Mucosa of stomach (tissue), 1 donor: Measurements from ENCODE around the gene LMBRD1.

Experiments
- H3K27me3 ChIP-seq: one replicate; pipeline ENCODE4 v1.7.0; 2013; ENCODE audit warnings: mild to moderate bottlenecking, low read length; ENCODE audit not compliant: control insufficient read depth, insufficient read depth
- H3K36me3 ChIP-seq: one replicate; pipeline ENCODE4 v1.7.0; 2013; ENCODE audit warnings: low read length; ENCODE audit not compliant: control insufficient read depth, insufficient read depth
- H3K4me1 ChIP-seq: one replicate; pipeline ENCODE4 v1.7.0; 2013; ENCODE audit warnings: mild to moderate bottlenecking, low read length; ENCODE audit not compliant: control insufficient read depth, insufficient read depth
- H3K4me3 ChIP-seq: one replicate; pipeline ENCODE4 v1.7.0; 2013; ENCODE audit warnings: low read length
- H3K9ac ChIP-seq: one replicate; pipeline ENCODE4 v1.7.0; 2013; ENCODE audit warnings: mild to moderate bottlenecking, low read length, moderate library complexity
- H3K9me3 ChIP-seq: one replicate; pipeline ENCODE4 v1.7.0; 2013; ENCODE audit warnings: mild to moderate bottlenecking, low read length, moderate library complexity; ENCODE audit not compliant: control insufficient read depth
- donor health status: Pancreatic carcinoma.

LMBRD1 gene

DNA sequence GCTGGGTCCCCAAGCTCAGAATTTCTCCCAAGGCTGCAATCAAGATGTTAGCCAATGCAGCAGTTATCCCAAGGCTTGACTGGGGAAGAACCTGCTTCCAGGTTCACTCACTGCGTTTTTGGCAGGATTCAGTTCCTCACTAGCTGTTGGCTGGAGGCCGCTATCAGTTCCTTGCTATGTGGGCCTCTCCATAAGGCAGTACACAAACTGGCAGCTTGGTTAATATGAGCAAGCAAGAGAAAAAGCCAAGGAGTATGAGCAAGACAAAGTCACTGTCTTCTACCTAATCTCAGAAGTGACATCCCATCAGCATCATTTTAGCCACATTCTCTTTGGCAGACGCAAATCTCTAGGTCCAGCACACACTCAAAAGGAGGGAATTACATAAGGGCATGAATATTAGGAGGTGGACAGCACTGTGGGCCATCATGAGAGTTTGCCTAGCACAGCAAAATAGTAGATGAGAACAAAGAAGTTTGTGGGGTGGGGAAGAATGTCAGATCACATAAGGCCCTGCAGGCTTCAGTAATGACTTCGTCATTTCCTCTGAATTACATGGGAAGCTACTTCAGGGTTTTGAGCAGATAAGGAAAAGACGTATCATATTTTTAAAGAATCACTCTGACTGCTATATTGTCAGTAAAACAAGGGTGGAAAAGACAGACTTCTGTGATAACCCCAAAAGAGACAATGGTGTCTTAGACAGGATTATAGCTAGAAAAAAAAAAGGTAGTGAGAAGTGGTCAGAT is 25.5 kb downstream of the LMBRD1 start:
- Histone ChIP-seq H3K36me3 (no peaks in the 10 kb centered on the region), H3K4me3 (no peak overlapping the region), H3K27me3 (no peaks in the 10 kb centered on the region), H3K4me1 (no peaks in the 10 kb centered on the region), H3K9me3 (no peaks in the 10 kb centered on the region), H3K9ac (no peak overlapping the region)

DNA sequence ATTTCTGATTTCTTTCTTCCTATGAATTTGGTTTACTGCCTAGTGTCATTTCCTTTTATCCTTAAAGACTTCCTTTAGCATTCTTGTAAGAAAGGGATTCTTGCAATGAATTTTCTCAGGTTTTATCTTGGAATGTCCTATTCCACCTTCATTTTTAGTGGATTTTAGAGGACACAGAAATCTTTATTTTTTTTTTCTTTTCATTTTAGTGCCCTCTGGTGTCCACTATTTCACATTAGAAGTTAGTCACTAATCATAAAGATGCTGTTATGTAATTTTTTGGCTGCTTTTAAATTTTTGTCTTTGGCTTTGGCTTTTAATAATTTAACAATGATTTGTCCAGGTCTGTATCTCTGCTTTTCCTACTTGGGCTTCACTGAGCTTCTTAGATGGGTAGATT is 28.1 kb downstream of the LMBRD1 start:
- Histone ChIP-seq H3K36me3 (no peaks in the 10 kb centered on the region), H3K4me3 (no peak overlapping the region), H3K4me1 (no peaks in the 10 kb centered on the region), H3K9me3 (no peaks in the 10 kb centered on the region), H3K27me3 (no peaks in the 10 kb centered on the region), H3K9ac (no peak overlapping the region)

DNA sequence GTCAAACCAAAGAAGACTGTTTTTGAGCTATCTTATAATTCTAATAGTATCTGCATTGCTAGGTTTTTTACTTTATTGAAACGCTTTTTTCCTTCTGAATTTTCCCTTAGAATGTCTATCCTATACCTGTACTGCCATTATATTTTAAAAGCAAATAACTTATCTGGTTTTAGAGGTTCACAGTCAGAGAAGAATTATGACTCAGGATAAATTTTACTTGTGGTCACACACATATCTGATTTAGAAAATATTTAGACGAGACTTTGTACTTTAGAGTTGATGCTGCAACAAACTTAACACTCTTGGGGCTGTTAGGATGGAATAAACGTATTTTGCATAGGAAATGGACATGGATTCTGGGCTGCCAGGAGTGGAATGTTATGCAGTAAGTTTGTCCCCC is 33.0 kb downstream of the LMBRD1 start:
- Histone ChIP-seq H3K36me3 (no peaks in the 10 kb centered on the region), H3K4me3 (no peak overlapping the region), H3K27me3 (no peaks in the 10 kb centered on the region), H3K9ac (no peak overlapping the region), H3K9me3 (no peaks in the 10 kb centered on the region), H3K4me1 (no peaks in the 10 kb centered on the region)

DNA sequence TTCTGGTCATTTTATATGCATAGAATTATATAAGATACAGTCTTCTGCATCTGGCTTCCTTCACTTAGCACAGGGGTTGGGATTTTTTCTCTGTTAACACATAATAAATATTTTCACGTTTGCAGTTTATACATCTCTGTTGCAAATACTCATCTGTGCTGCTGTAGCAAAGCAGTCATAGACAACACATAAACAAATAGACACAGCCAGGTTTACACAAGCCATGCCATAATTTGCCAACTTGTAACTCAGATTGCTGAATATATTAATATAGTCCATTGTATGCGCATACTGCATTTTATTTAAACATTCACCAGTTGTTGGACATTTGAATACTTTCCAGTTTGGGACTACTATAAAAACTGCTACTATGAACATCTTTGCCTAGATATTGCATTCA is 35.0 kb downstream of the LMBRD1 start:
- Histone ChIP-seq H3K36me3 (no peaks in the 10 kb centered on the region), H3K4me1 (peaks cover 5% of the 10 kb centered on the region), H3K9ac (no peak overlapping the region), H3K27me3 (no peaks in the 10 kb centered on the region), H3K4me3 (no peak overlapping the region), H3K9me3 (no peaks in the 10 kb centered on the region)

DNA sequence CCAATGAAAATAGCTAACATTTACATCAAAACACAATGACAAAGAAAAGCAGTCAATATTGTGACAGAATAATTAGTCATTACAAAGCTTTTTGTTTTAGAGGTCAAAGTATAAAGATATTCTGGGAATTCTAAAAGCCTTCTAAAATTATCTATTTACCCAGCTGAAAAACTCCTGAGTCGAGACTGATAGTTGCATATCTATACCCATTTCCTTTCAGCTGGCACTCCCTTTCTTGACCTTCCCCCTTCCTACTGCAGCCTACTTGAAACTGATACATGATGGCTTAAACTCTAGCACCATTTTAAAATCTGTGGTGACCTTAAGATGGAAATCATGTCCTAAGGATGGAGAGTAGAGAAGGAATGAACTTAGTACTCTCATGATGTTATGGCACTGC is 38.6 kb downstream of the LMBRD1 start:
- Histone ChIP-seq H3K9ac (no peak overlapping the region), H3K4me3 (no peak overlapping the region), H3K4me1 (peaks cover 5% of the 10 kb centered on the region)

DNA sequence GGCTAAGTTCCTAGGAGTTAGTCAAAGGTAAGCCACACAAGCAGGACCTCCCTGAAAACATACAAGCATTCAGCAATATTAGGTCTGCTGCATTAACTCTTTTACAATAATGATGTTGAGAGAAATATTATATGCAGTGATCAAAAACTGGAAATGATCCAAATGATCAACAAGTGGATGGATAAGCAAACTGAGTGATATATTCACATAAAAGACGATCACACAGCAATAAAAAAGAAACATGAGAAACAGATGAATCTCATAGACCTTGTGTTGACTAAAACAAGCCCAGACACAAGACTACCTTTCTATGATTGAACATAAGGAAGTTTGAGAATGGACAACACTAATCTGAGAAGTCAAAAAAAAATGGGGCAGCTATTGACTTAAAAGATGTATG is 39.9 kb downstream of the LMBRD1 start:
- no peaks in the 10 kb centered on the region for H3K9me3 ChIP-seq
- H3K4me1 ChIP-seq: peaks cover 5% of the 10 kb centered on the region
- no peak overlapping the region for H3K9ac ChIP-seq

More for the DNA sequence above, 38.6 kb downstream of the LMBRD1 start:
- H3K9me3 ChIP-seq: no peaks in the 10 kb centered on the region
- H3K27me3 ChIP-seq: no peaks in the 10 kb centered on the region
- H3K36me3 ChIP-seq: no peaks in the 10 kb centered on the region

DNA sequence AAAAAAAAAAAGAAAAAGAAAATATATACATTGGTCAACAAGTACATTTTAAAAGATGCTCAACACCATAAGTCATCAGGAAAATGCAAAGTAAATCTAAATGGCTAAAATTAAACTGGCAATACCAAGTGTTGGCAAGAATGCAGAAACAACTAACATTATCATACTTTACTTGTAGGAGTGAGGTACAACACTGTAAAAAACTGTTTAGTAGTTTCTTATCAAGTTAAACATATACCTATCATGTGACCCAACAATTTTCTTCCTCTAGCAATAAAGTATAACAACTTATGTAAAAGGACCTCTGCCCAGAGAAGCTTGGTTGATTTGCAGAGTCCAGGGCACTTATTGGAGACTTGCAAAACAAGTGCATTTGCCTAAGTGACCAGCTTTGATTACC is 40.4 kb downstream of the LMBRD1 start:
- H3K4me3 ChIP-seq: no peak overlapping the region
- H3K4me1 ChIP-seq: peaks cover 5% of the 10 kb centered on the region

More for the DNA sequence above, 39.9 kb downstream of the LMBRD1 start:
- Histone ChIP-seq H3K4me3 (no peak overlapping the region), H3K27me3 (no peaks in the 10 kb centered on the region), H3K36me3 (no peaks in the 10 kb centered on the region)

DNA sequence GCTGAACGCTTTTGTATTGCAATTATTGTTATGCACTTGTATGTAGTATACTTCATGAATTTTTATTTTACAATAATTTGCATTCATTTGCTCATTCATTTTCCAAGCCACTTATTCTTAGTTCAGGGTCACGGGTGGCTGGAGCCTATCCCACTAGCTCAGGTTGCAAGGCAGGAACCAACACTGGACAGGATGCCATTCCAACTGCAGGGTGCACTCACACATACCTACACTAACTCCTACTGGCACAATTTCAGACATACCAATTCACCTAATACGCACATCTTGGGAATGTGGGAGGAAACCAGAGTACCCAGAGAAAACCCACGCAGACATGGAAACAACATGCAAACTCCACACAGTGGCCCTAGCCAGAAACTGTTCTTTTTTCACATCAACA is 61.8 kb downstream of the LMBRD1 start:
- H3K4me3 ChIP-seq: no peak overlapping the region
- H3K9me3 ChIP-seq: no peaks in the 10 kb centered on the region
- H3K36me3 ChIP-seq: no peaks in the 10 kb centered on the region
- H3K4me1 ChIP-seq: no peaks in the 10 kb centered on the region
- no peaks in the 10 kb centered on the region for H3K27me3 ChIP-seq
- no peak overlapping the region for H3K9ac ChIP-seq

More for the DNA sequence above, 40.4 kb downstream of the LMBRD1 start:
- no peaks in the 10 kb centered on the region for H3K9me3 ChIP-seq
- H3K36me3 ChIP-seq: no peaks in the 10 kb centered on the region
- no peaks in the 10 kb centered on the region for H3K27me3 ChIP-seq
- no peak overlapping the region for H3K9ac ChIP-seq

DNA sequence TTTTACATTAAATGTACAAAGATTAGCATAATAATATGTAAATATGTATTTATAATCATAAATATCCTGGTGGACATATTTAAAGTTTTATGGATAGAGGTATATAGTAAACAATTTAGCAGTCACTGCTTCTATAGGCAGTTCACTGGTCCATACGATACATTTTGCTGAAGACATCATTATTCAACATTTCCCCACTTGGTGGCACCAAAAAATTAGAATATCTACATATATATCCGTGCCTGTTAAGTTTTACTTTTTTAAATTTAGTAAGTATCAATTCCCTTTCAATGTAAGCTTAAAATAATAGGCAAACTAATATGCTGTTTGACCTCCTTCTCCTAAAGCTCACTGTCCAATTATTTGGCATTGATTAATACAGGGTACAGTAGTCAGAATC is 64.2 kb downstream of the LMBRD1 start:
- no peaks in the 10 kb centered on the region for H3K36me3 ChIP-seq
- no peaks in the 10 kb centered on the region for H3K27me3 ChIP-seq
- H3K9ac ChIP-seq: no peak overlapping the region
- H3K4me3 ChIP-seq: no peak overlapping the region
- H3K9me3 ChIP-seq: no peaks in the 10 kb centered on the region
- no peaks in the 10 kb centered on the region for H3K4me1 ChIP-seq

DNA sequence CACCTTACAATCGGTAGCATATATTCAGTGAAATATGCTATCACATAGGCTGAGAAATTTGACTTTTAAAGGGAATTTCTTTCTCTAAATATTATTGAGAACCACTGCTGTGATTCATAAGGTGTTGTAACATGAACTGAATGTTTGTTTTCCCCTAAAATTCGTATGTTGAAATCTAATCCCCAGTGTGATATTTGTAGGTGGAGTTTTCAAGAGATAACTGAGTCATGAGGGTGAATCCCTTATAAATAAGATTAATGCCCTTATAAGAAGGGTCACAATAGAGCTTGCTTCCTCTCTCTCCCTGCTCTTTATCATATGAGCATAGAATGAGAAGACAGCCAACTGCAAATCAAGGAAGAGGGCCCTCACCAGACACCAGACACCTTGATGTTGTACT is 64.8 kb downstream of the LMBRD1 start:
- H3K27me3 ChIP-seq: no peaks in the 10 kb centered on the region
- no peak overlapping the region for H3K9ac ChIP-seq
- no peaks in the 10 kb centered on the region for H3K36me3 ChIP-seq
- no peaks in the 10 kb centered on the region for H3K4me1 ChIP-seq
- no peak overlapping the region for H3K4me3 ChIP-seq
- H3K9me3 ChIP-seq: no peaks in the 10 kb centered on the region

DNA sequence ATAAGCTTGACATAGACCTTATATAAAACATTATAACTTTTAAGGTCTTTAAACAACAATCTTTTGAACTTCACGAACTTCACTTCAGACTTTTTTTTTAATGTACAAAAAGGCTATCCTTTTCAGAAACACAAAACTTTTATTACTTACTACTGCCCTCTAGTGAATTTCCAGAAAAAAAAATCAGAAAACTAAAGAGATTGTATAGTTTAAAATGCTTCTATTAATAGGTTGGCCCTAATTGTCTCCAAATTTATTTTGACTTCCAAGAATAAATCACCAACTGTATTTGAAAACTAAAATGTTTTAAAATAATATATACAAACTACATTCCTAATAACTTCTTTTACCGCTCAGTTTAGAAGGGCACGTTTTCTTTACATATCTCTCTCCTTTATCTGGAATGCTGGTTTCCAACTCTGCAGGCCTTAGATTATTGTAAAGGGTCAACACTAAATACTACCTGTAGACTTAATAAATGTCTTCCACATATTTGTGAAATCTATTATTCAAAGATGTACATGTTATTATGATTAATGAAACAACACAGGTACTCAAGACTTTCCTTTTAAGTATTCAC is 66.8 kb downstream of the LMBRD1 start:
- no peaks in the 10 kb centered on the region for H3K9me3 ChIP-seq
- no peaks in the 10 kb centered on the region for H3K4me1 ChIP-seq
- H3K4me3 ChIP-seq: no peak overlapping the region
- H3K27me3 ChIP-seq: no peaks in the 10 kb centered on the region
- H3K36me3 ChIP-seq: no peaks in the 10 kb centered on the region
- no peak overlapping the region for H3K9ac ChIP-seq

DNA sequence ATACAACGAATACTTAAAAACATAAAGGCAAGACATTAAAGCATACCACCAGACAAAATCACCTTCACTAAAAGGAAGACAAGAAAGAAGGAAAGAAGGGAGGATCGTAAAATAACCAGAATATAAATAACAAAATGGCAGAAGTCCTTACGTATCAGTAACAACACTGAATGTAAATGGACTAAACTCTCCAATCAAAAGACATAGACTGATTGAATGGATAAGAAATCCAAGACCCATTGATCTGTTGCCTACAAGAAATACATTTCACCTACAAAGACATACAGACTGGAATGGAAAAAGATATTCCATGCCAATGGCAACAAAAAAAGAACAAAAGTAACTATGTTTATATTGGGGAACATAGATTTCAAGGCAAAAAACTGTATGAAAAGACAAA is 74.1 kb downstream of the LMBRD1 start:
- Histone ChIP-seq H3K36me3 (peaks cover 4% of the 10 kb centered on the region), H3K9me3 (no peaks in the 10 kb centered on the region)

More for the DNA sequence above, 74.1 kb downstream of the LMBRD1 start:
- Histone ChIP-seq H3K27me3 (no peaks in the 10 kb centered on the region), H3K9ac (no peak overlapping the region), H3K4me3 (no peak overlapping the region), H3K4me1 (no peaks in the 10 kb centered on the region)
